Uterus (tissue), 4 donors: Measurements from ENCODE around the gene LPAR1. TPM values are rescaled to one million over a fixed set of nuclear protein-coding genes. Genes with fewer than 3 reads are reported as not detected.
"Not testable (repeated sequence)": the region's sequence is repeated elsewhere in the genome, so short reads cannot be mapped to it uniquely, and the experiment has no call there.

Experiments
- DNase-seq, 2 donors: peaks; one replicate each; pipeline ENCODE4 v3.0.0-alpha.2; 2019 to 2020
- H3K27ac ChIP-seq, 2 donors: fragments of 200-600 bp; sonication (generic); 1 replicate in 1 of 2; 2 replicates in 1 of 2; pipeline ENCODE4 v1.5.1; 2016 to 2018
- H3K27me3 ChIP-seq, 2 donors: fragments of 200-600 bp; sonication (generic); one replicate each; pipeline ENCODE4 v1.5.1; 2018 to 2019; ENCODE audit warnings: control low read depth in 1 of 2
- H3K36me3 ChIP-seq, 2 donors: fragments of 200-600 bp; sonication (generic); one replicate each; pipeline ENCODE4 v1.5.1; 2019; ENCODE audit warnings: control low read depth in 1 of 2
- H3K4me1 ChIP-seq, 2 donors: fragments of 200-600 bp; sonication (generic); one replicate each; pipeline ENCODE4 v1.5.1; 2018 to 2019; ENCODE audit warnings: control low read depth in 1 of 2
- H3K4me3 ChIP-seq, 2 donors: fragments of 200-600 bp; sonication (generic); 1 replicate in 1 of 2; 2 replicates in 1 of 2; pipeline ENCODE4 v1.5.1; 2018 to 2019; ENCODE audit warnings: mild to moderate bottlenecking in 1 of 2
- H3K9me3 ChIP-seq, 2 donors: fragments of 200-600 bp; sonication (generic); one replicate each; pipeline ENCODE4 v1.5.1; 2019; ENCODE audit warnings: control low read depth in 1 of 2
- CTCF ChIP-seq, 4 experiments: fragments of 200-600 bp in 2 of 4; fragments of 450-650 bp in 2 of 4; sonication (generic) in 2 of 4; IDR thresholded peaks; one replicate each; pipeline ENCODE4 v1.5.1; 2016 to 2019; ENCODE audit warnings: antibody characterized with exemption in 4 of 4, mild to moderate bottlenecking in 2 of 4, moderate library complexity in 1 of 4
- POLR2A ChIP-seq, 2 donors: fragments of 450-650 bp; IDR thresholded peaks; one replicate each; pipeline ENCODE4 v1.6.1; 2016; ENCODE audit warnings: antibody characterized with exemption in 2 of 2, mild to moderate bottlenecking in 1 of 2, moderate library complexity in 1 of 2
- intact Hi-C: fragments of 100-400 bp; cut with DNase I; formaldehyde crosslinking; loops from one replicate; pipeline ENCODE4 v1.15.1; 2023; ENCODE audit warnings: low total_unique reads
- total RNA-seq, 4 donors: library from RNA; depleted of rRNA in 3 of 4; stranded (reverse); fragments of >200 nt in 3 of 4; gene quantifications; one replicate each; pipeline versions ENCODE4 v1.1.0 to v1.2.4, GENCODE V29; 2014 to 2023
- donor health status: DM: yes; HTN: yes; CAD: no.

Gene LPAR1
- total RNA-seq, 4 donors from 2014 or later: 12.3 to 68.0 (median 51.0) TPM

DNA sequence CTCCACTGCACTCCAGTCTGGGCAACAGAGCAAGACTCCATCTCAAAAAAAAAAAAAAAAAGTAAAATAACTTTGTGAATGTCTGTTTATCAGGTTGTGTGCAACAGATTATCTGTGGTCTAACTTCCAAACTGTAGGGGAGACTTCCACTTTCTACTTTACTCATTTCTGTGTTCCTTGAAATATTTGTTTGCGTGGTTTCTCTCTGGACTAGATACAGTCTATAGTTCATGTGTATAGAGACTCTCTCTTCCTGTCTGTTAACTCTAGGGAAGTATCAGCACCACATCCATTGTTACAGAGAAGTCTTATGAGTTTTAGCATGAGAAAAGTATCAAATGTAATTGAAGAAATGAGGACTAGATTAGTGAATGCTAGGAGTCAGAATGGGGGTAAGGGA lies 168.3 kb downstream of the LPAR1 start:
- no peak for TF ChIP-seq CTCF (IDR thresholded peaks at IDR 0.05)
- TF ChIP-seq POLR2A (IDR thresholded peaks at IDR 0.05): no peak
- Histone ChIP-seq H3K9me3 (no peaks in the 10 kb centered on the region), H3K4me3 (no peak overlapping the region), H3K36me3 (peaks cover 0 to 3% of the 10 kb centered on the region in 2 donors), H3K27ac (no peak overlapping the region), H3K4me1 (no peaks in the 10 kb centered on the region), H3K27me3 (no peaks in the 10 kb centered on the region)
- intact Hi-C loops: no loop called here
- DNase-seq: no peak

GRCh38 chr9:110864011-110864410 lies 174.3 kb downstream of the LPAR1 start:
- no peak overlapping the region for H3K27ac ChIP-seq
- no peaks in the 10 kb centered on the region for H3K27me3 ChIP-seq
- H3K36me3 ChIP-seq: peaks cover 0 to 3% of the 10 kb centered on the region in 2 donors
- H3K4me1 ChIP-seq: no peaks in the 10 kb centered on the region
- no peak overlapping the region for H3K4me3 ChIP-seq
- intact Hi-C loops: no loop called here
- no peak for DNase-seq
- TF ChIP-seq CTCF (IDR thresholded peaks at IDR 0.05) (no peak), POLR2A (IDR thresholded peaks at IDR 0.05) (no peak)
- H3K9me3 ChIP-seq: no peaks in the 10 kb centered on the region

DNA sequence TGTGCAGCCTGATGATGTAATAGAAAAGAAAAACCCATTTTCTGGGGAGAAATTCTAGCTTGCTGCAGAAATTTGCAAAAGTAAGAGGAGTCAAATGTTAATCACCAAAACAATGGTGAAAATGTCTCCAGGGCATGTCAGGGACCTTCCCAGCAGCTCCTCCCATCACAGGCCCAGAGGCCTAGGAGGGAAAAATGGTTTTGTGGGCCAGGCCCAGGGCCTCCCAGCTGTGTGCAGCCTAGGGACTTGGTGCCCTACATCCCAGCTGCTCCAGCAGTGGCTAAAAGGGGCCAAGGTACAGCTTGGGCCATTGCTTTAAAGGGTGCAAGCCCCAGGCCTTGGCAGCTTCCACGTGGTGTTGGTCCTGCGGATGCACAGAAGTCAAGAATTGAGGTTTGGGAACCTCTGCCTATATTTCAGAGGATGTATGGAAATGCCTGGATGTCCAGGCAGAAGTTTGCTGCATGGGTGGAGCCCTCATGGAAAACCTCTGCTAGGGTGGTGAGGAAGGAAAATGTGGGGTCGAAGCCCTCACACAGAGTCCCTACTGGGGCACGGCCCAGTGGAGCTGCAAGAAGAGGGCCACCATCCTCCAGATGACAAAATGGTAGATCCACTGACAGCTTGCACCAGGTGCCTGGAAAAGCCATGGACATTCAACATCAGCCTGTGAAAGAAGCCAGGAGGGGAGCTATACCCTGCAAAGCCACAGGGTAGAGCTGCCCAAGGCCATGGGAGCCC lies 176.7 kb downstream of the LPAR1 start:
- H3K36me3 ChIP-seq, DNase-seq, H3K9me3 ChIP-seq, intact Hi-C loops, H3K27me3 ChIP-seq, H3K27ac ChIP-seq, H3K4me1 ChIP-seq, H3K4me3 ChIP-seq: not testable (repeated sequence)

DNA sequence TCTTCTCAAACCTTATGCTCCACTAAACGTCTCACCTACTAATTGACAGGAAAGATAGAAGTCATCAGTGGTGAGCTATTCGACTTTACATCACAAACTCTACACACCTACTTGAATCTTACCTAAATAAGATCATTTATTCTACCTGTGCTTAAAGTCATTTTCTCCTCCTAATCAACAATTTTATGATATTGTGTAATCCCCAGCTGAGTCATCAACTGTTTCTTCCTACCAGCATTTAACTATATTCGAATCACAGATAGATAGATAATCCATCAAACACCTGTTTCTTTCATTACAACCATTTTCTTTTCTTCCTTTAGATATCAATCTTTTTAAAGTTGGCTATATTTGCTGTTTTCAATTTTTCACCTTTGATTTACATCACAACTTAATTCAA lies 181.5 kb downstream of the LPAR1 start:
- H3K4me3 ChIP-seq: no peak overlapping the region
- no peak overlapping the region for H3K27ac ChIP-seq
- TF ChIP-seq POLR2A (IDR thresholded peaks at IDR 0.05): no peak
- TF ChIP-seq CTCF (IDR thresholded peaks at IDR 0.05): no peak
- intact Hi-C loops: no loop called here
- H3K4me1 ChIP-seq: no peaks in the 10 kb centered on the region
- no peaks in the 10 kb centered on the region for H3K9me3 ChIP-seq
- H3K36me3 ChIP-seq: no peaks in the 10 kb centered on the region
- no peak for DNase-seq
- H3K27me3 ChIP-seq: no peaks in the 10 kb centered on the region

DNA sequence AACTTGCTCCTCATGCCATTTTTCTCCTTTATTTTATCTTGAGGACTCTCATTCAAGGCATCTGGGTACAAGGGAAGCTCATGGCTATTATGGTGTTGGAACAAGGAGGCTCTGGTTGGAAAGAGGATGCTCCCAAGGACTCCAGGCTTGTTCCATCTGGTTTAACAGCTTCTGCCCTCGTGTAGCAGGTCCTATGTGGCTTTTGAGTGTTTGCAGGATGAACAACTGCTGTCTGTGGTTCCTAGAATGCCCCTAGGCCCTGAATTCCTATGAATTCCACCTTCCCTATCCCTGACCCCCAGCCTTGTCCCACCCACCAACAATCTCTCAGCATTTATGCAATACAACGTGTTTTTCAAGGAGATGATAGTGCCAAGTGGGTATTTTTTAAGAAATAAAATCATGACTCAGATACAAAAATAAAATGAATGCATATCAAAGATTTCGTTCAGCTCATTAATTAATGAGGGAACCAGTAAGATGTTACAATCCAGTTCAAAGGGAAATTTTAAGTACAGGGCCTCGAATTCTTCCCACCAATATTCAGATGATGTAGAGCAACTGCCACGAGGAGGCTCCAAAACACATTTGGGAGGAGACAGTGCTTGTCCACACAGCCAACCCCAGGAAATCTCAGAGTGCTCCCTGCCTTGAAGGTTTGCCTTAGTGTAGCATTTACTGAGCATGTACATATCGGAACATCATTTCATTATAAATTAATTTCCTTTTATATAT lies 187.7 kb downstream of the LPAR1 start:
- H3K27me3 ChIP-seq: no peaks in the 10 kb centered on the region
- intact Hi-C loops: no loop called here
- no peak overlapping the region for H3K27ac ChIP-seq
- no peaks in the 10 kb centered on the region for H3K36me3 ChIP-seq
- no peaks in the 10 kb centered on the region for H3K4me1 ChIP-seq
- no peak for DNase-seq
- H3K4me3 ChIP-seq: no peak overlapping the region
- TF ChIP-seq CTCF (IDR thresholded peaks at IDR 0.05) (no peak), POLR2A (IDR thresholded peaks at IDR 0.05) (no peak)
- H3K9me3 ChIP-seq: no peaks in the 10 kb centered on the region
